Measurements from ENCODE around the gene PROM2. TPM values are rescaled to one million over a fixed set of nuclear protein-coding genes. Genes with fewer than 3 reads are reported as not detected.

Gene PROM2
- 5.1 and 7.5 TPM in 2 replicates for total RNA-seq

GRCh38 chr2:95274291-95275150 is at the start of gene PROM2:
PROM2 (plus strand) TSS chr2:95274449; CDS start chr2:95274586, 137 bp downstream.
- DNase-seq (ENCODE audit: low read depth) = no peak
- no peak within 1 kb of the TSS for H3K4me3 ChIP-seq (ENCODE audit: low read depth, low read length)
- no peak for TF ChIP-seq CTCF (conservative IDR thresholded peaks at IDR 0.05; ENCODE audit: low read depth, low read length)

DNA sequence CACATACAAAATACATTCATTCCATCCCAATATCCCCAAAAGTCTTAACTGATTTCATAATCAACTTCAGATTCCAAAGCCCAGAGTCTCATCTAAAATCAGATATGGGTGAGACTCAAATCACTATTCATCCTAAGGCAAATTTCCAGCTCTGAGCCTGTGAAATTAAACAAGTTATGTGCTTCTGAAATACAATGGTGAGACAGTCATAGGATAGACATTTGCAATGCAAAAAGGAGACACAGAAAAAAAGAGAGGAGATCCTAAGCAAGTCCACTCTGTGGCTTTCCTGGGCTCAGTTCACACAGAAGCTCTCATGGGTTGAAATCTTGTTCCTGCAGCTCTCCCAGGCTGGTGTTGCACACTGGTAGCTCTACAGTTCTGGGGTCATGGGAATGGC is 48.6 kb upstream of the PROM2 start:
- no peak for TF ChIP-seq CTCF (conservative IDR thresholded peaks at IDR 0.05; ENCODE audit: low read depth, low read length)
- DNase-seq (ENCODE audit: low read depth) = no peak
- no peak overlapping the region for H3K4me3 ChIP-seq (ENCODE audit: low read depth, low read length)

DNA sequence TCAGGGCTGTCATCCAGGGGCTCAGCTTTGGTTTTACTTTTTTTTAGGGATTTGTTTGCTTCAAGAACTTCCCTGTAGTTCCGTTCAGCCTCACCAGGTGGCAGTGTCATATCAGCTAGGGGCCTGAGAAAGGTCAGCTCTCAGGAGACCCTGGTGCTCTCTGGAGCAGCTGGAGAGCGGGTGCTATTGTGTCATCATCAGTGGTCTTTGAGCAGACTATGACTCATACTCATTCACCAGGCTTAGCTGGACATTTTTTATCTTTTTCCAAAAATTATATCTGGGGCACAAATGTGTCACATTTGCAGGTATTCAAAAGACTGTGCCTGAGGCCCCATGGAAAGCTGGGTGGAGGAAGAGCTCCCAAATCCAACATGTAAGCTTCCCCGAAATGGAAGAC is 42.5 kb upstream of the PROM2 start:
- no peak overlapping the region for H3K4me3 ChIP-seq (ENCODE audit: low read depth, low read length)
- TF ChIP-seq CTCF (conservative IDR thresholded peaks at IDR 0.05; ENCODE audit: low read depth, low read length) = peak; percentile 99
- peak; percentile 43 for DNase-seq (ENCODE audit: low read depth)

DNA sequence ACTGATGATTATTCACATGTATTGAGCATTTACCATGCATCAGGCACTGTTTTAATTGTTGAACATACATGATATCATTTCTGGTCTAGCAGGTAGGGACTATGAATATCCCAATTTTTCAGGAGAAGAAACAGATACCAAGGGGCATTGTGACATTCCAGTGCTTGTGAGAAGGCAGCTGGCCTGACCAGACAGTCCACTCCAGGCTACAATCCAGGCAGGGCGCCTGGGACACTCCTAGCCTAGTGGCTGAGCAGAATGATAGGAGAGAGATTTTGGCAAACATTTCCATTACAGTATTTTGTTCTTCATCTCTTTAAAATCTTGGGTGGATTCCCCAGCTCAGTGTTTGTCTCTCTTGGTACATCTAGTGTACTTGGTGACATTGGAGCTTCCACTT is 42.0 kb upstream of the PROM2 start:
- no peak for TF ChIP-seq CTCF (conservative IDR thresholded peaks at IDR 0.05; ENCODE audit: low read depth, low read length)
- DNase-seq (ENCODE audit: low read depth) = no peak
- no peak overlapping the region for H3K4me3 ChIP-seq (ENCODE audit: low read depth, low read length)

DNA sequence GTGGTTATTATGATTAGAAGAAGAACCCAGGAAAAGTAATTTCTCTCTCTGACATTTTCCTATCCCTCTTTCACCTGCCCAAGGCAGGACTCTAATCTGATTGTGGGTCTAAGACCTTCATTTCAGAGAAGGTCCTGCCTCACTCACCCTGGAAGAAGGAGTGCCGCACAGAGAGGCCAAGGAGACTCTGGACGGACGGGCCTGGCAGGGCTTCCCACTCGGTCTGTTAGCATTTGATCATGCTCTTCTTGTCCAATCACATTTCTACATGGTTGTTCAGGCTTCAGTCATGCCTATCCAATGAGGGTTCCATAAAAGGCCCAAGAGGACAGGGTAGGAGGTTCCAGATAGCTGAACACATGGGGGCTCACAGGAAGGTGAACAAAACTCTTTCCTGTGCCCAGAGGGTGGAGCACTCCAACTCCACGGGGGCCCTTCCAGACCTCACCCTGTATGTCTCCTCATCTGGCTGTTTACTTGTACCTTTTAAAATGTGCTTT is 39.9 kb upstream of the PROM2 start:
- peak; percentile 36 for DNase-seq (ENCODE audit: low read depth)
- no peak for TF ChIP-seq CTCF (conservative IDR thresholded peaks at IDR 0.05; ENCODE audit: low read depth, low read length)
- no peak overlapping the region for H3K4me3 ChIP-seq (ENCODE audit: low read depth, low read length)

DNA sequence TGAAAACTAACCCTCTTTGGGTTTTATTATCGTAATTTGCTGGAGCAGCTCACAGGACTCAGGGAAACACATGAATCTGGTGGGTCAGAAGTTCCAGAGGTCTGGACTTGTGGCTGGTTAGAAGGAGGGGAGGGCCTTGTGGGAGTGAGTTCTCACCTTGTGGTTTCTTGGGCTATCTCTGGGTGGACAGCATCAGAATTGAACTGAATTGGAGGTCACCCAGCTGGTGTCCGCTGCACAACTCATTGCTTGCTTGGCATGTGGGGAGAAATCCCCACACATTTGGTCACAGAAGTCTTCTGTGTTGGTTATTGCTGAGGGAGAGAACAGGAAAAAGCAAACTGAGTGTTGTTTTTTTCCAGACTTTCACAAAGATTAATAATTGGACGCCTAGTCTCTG is 39.4 kb upstream of the PROM2 start:
- no peak overlapping the region for H3K4me3 ChIP-seq (ENCODE audit: low read depth, low read length)

More for the DNA sequence above, 39.4 kb upstream of the PROM2 start:
- no peak for TF ChIP-seq CTCF (conservative IDR thresholded peaks at IDR 0.05; ENCODE audit: low read depth, low read length)
- no peak for DNase-seq (ENCODE audit: low read depth)

All from epithelial cell of proximal tubule (primary cell).